ENCODE results near the gene HMCN2. TPM values are rescaled to one million over a fixed set of nuclear protein-coding genes. Genes with fewer than 3 reads are reported as not detected.

The HMCN2 gene
- total RNA-seq, 1 experiment from 2014 or later: 1.6 TPM

DNA sequence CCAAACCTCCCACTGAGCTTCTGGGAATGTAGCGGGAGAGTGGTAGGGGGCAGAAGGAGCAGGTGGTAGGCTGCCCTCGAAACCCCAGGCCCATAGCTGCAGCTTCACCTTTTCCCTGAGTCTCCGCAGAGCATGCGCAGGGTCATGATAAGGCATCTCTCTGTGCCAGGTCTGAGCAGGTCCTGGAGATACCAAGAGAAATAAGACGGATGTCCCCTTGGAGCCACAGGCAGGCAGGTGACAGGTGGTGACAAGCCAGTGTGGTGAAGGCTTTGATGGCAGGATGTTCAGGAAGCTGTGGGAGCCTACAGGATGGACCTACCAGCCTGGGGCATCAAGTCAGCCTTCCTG, 68.1 kb downstream of the HMCN2 start:
- POLR2A ChIA-PET (ENCODE audit: unreplicated experiment): no interaction called here

GRCh38 chr9:130334915-130335314, 69.4 kb downstream of the HMCN2 start:
- ChIA-PET CTCF (no interaction called here), POLR2A (ENCODE audit: unreplicated experiment) (no interaction called here)
- H3K9me2 ChIP-seq (ENCODE audit: insufficient read depth): no peaks in the 10 kb centered on the region
- no peaks in the 10 kb centered on the region for H3K4me1 ChIP-seq (replicated peaks; ENCODE audit: insufficient read depth)
- H3K79me2 ChIP-seq (ENCODE audit: low read depth): no peaks in the 10 kb centered on the region
- H3K36me3 ChIP-seq (ENCODE audit: low read depth): no peaks in the 10 kb centered on the region
- BruUV-seq (replicated peaks): no TSS peak
- no peak overlapping the region for H3K27ac ChIP-seq
- TF ChIP-seq EZH2 (IDR thresholded peaks at IDR 0.05; ENCODE audit: low read depth) (no peak), CTCF (conservative IDR thresholded peaks at IDR 0.05) (no peak)
- no peaks in the 10 kb centered on the region for H4K20me1 ChIP-seq (ENCODE audit: insufficient read depth)
- no peak for DNase-seq
- H2AFZ ChIP-seq: no peak overlapping the region
- intact Hi-C loops (cut with micrococcal nuclease; ENCODE audit: unreplicated experiment): no loop called here
- no peak overlapping the region for H3K4me3 ChIP-seq
- H3K27me3 ChIP-seq (ENCODE audit: insufficient read depth, low read depth): peaks cover 13% of the 10 kb centered on the region; the same call in 1 of the 2 replicates
- H3K9me3 ChIP-seq (ENCODE audit: insufficient read depth, low read depth): no peaks in the 10 kb centered on the region
- no peak overlapping the region for H3K4me2 ChIP-seq
- H3F3A ChIP-seq (ENCODE audit: insufficient read depth, low read depth): no peaks in the 10 kb centered on the region

More for the DNA sequence above, 68.1 kb downstream of the HMCN2 start:
- H3K9me2 ChIP-seq (ENCODE audit: insufficient read depth): no peaks in the 10 kb centered on the region
- H3K27me3 ChIP-seq (ENCODE audit: insufficient read depth, low read depth): peaks cover 23% of the 10 kb centered on the region
- H2AFZ ChIP-seq: no peak overlapping the region
- CTCF ChIA-PET: no interaction called here
- TF ChIP-seq EZH2 (IDR thresholded peaks at IDR 0.05; ENCODE audit: low read depth) (no peak), CTCF (conservative IDR thresholded peaks at IDR 0.05) (no peak)
- no peaks in the 10 kb centered on the region for H3K79me2 ChIP-seq (ENCODE audit: low read depth)
- no TSS peak for BruUV-seq (replicated peaks)
- no peak overlapping the region for H3K4me2 ChIP-seq
- no peaks in the 10 kb centered on the region for H3K4me1 ChIP-seq (replicated peaks; ENCODE audit: insufficient read depth)
- no peak for DNase-seq
- no peaks in the 10 kb centered on the region for H3K36me3 ChIP-seq (ENCODE audit: low read depth)
- H3K4me3 ChIP-seq: no peak overlapping the region
- no peaks in the 10 kb centered on the region for H3F3A ChIP-seq (ENCODE audit: insufficient read depth, low read depth)
- H3K9me3 ChIP-seq (ENCODE audit: insufficient read depth, low read depth): no peaks in the 10 kb centered on the region
- no peaks in the 10 kb centered on the region for H4K20me1 ChIP-seq (ENCODE audit: insufficient read depth)
- H3K27ac ChIP-seq: no peak overlapping the region
- intact Hi-C loops (cut with micrococcal nuclease; ENCODE audit: unreplicated experiment): no loop called here

DNA sequence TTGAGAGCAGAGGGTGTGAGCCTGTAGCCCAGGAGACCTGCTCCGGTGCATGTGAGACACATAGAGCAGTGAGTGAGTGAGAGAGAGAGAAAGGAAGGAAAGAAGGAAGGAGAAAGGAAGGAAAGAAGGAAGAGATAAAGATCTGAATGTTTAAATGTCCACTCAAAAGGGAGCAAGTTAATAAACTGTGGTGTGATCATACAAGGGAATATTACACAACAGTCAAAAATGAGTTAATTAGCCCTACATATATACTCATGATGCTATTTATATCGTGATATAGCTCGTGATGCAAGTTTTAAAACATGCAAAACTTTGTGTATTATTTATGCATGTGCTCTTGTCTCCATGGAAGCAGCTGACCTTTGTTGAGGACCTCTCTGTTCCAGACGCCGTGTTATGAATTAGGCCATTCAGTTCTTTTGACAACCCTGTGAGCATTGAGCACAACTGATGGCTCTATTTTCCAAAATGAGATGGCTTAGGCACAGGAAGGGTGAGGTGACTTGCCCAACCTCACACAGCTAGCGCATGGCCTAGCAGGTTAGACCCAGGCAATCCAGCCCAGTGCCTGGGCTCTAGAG, 70.6 kb downstream of the HMCN2 start:
- Histone ChIP-seq H3K9me2 (ENCODE audit: insufficient read depth) (no peaks in the 10 kb centered on the region), H3K4me2 (no peak overlapping the region), H3K36me3 (ENCODE audit: low read depth) (no peaks in the 10 kb centered on the region), H3K79me2 (ENCODE audit: low read depth) (no peaks in the 10 kb centered on the region), H3F3A (ENCODE audit: insufficient read depth, low read depth) (no peaks in the 10 kb centered on the region), H3K4me1 (replicated peaks; ENCODE audit: insufficient read depth) (no peaks in the 10 kb centered on the region), H2AFZ (no peak overlapping the region), H4K20me1 (ENCODE audit: insufficient read depth) (no peaks in the 10 kb centered on the region), H3K27me3 (ENCODE audit: insufficient read depth, low read depth) (0 out of 2 replicates have a peak, but pooled peaks cover 2% of the 10 kb centered on the region), H3K4me3 (no peak overlapping the region), H3K9me3 (ENCODE audit: insufficient read depth, low read depth) (no peaks in the 10 kb centered on the region), H3K27ac (no peak overlapping the region)
- ChIA-PET POLR2A (ENCODE audit: unreplicated experiment) (no interaction called here), CTCF (interaction anchor here (0.6 kb wide), 1 partner anchor 203 kb away, joined by 9 read pairs; no protein-coding TSS in a partner anchor)
- no peak for DNase-seq
- TF ChIP-seq CTCF (conservative IDR thresholded peaks at IDR 0.05) (no peak), EZH2 (IDR thresholded peaks at IDR 0.05; ENCODE audit: low read depth) (no peak)
- BruUV-seq (replicated peaks): no TSS peak
- intact Hi-C loops (cut with micrococcal nuclease; ENCODE audit: unreplicated experiment): no loop called here
